Thyroid gland (tissue), 4 donors: ENCODE data around the gene TSPAN32.

Experiments
- CTCF ChIP-seq, 6 experiments: fragments of 200-600 bp in 3 of 6; fragments of 450-650 bp in 3 of 6; sonication (generic) in 3 of 6; IDR thresholded peaks; one replicate each; pipeline ENCODE4 v1.5.1; 2016 to 2019; ENCODE audit warnings: antibody characterized with exemption in 6 of 6, mild to moderate bottlenecking in 2 of 6, inconsistent platforms in 1 of 6, moderate library complexity in 1 of 6
- POLR2A ChIP-seq, 2 donors: fragments of 450-650 bp; IDR thresholded peaks; one replicate each; pipeline ENCODE4 v1.6.1; 2017; ENCODE audit warnings: antibody characterized with exemption in 2 of 2, mild to moderate bottlenecking in 2 of 2, moderate library complexity in 1 of 2

- TF ChIP-seq CTCF (IDR thresholded peaks at IDR 0.05), result no peak
- no peak for TF ChIP-seq POLR2A (IDR thresholded peaks at IDR 0.05)
Observed at GRCh38 chr11:2320568-2321310, 18.9 kb downstream of the TSPAN32 start.
